NCI-H748 treated with DMSO at 0.1 percent for 48 hours (cell line): ENCODE measurements around the gene LDLRAP1.

Experiments
- DNase-seq: peaks from one replicate; lab custom pipeline; 2025; lab: John Stamatoyannopoulos, UW

The LDLRAP1 gene

DNA sequence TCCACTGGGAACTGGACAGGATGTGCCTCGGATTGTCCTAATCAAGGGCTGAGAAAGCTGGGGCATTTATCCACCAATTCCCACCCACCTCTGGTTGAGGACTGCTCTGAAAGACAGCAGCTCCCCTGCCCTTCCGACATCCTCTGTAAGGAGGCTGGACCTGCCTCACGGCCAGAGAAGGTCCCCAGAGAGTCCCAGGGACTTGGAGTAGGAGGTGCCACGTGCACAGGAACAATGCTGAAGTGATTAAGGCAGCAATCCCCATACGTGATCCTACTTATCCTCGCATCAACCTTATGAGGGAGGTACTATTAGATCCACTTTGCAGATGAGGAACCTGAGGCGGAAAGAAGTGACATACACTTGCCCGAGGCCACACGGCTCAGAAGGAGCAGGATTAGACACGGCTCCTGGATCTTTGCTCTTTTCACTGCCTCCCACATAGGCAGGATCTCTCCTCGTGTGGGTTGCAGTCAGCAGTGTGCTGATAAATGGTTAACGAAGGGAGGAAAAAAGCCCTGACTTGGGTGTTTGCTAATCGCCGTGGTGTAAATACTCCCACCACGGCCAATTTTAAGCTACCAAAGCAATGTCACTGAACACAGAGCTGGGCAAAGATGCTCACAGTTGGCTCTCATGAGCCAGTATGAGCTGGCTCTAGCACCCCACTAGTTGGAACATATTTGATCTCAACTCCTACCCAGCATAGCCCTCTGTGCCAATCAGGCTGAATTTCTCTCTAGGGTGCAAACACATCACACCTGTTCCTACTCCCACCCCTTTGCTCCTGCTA is 18.6 kb upstream of the LDLRAP1 start:
- DNase-seq, result no peak

DNA sequence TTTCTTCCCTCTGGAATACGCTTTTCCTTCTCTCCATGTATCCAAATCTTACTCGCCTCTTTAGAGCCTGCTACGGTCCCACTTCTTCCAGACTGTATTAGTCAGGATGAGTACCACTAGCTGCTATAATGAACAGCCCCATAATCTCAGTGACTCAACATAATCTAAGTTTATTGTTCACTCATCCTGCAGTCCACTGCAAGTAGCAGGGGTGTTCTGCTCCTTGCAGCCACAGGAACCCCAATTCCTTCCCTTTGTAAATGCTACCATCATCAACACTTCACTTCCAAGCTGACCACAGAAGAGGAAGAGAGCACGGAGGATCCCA is 18.1 kb upstream of the LDLRAP1 start:
- no peak for DNase-seq

GRCh38 chr1:25526753-25527152 is 16.7 kb upstream of the LDLRAP1 start:
- DNase-seq, result no peak

- DNase-seq, result no peak
Measured at GRCh38 chr1:25527226-25527846, 16.1 kb upstream of the LDLRAP1 start.

DNA sequence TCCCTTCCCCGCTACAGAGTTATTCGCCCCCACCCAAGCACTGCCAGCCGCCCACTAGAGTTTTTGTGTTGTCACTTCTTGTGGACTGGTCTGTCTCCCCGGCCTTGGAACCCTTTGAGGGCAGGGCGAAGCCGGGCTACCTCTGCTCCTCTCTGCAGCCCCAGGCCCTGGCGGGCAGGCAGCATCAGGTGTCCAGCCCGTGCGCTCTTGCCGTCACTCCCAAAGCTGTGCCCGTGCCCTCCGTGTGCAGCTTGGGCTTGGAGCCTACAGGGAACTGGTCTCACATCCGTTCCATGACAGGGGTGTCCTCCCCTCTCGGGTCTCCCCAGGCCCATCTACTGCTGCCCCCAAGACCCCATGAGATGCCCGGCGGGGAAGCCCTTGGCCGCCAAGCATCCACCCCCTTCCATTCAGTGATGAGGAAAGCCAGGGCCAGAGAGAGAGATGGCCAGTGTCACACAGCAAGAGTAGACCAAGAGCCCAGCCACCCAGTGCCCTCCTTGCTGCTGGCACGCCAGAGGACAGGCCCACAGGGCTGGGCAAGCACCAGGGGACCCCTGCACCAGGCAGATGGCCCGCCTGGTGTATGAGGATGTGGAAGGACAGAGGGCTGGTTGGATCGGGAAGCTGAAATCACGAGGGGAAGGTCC is 15.3 kb upstream of the LDLRAP1 start:
- no peak for DNase-seq

DNA sequence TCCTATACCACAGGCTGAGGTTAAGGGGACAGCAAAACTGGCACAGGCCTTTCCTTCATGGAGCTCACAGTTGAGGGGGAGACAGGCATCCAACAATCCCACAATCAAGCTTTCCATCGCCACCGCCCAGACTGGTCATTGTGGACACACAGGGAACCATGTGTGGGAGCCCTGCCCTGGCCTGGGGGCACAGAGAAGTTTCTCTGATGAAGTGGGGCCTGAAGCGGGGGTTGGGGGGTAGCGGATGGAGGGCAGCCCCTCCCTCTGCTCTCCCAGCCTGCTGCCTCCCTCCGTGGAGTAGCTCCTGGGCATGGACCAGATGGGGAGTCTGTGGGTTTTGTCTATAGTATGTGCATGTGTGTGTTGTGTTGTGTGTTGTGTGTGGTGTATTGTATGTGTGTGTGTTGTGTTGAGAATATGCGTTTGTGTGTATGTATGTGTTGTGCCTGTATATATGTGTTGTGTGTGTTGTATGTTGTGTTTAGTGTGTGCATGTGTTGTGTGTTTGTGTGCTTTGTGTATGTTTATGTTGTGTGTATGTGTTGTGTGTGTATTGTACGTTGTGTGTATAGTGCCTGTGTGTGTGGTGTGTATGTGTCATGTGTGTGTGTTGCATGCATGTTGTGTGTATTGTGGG is 14.4 kb upstream of the LDLRAP1 start:
- no peak for DNase-seq

- DNase-seq, result no peak
Measured at GRCh38 chr1:25529518-25530185, 13.8 kb upstream of the LDLRAP1 start.

- DNase-seq, result no peak
Measured at GRCh38 chr1:25530186-25531081, 13.0 kb upstream of the LDLRAP1 start.

- no peak for DNase-seq
Measured at GRCh38 chr1:25531082-25531461, 12.3 kb upstream of the LDLRAP1 start.

DNA sequence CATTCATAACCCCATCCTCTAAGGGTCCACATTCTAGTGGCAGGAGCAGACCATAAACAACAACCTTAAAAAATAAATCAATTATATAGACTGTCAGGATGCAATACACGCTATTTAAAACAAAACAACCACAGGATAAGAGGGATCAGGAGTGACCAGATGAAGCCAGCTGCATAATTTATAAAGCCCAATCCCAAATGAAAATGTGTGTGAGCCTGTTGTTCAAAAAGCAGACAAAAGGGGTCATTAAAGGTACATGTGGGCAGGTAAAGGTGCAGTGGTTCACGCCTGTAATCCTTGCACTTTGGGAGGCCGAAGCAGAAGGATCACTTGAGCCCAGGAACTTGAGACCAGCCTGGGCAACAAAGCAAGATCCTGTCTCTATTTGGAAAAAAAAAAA is 10.4 kb upstream of the LDLRAP1 start:
- DNase-seq, result no peak

DNA sequence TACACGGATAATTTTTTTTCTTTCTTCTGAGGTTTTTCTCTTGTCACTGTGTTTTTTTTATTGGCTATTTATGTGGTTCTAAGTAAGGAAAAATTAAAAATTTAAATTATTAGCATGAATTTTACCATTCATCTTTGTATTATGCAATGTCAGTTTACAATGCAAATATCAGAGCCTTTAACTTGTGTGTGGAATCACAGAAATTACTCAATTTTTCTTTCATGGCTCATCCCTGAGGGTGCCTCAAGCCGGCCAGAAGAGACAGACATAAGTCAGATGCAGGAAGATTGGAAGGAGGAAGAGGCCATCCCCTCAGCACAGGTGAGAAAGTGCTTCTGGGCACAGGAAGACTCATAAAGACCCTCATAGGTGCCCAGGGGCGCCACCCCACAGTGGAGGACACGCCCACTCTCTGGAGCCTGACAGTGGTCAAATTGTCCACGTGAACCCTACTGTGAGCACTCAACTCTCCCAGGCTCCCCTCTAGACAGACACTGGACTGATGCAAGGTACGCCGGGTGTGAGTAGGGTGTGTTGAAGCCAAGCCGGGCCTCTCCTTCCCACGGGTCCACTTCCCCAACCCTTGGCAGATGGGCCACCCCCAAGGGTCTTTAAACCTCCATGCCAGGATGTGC is 9.5 kb upstream of the LDLRAP1 start:
- DNase-seq, result no peak

GRCh38 chr1:25534410-25534788 is 9.0 kb upstream of the LDLRAP1 start:
- no peak for DNase-seq

DNA sequence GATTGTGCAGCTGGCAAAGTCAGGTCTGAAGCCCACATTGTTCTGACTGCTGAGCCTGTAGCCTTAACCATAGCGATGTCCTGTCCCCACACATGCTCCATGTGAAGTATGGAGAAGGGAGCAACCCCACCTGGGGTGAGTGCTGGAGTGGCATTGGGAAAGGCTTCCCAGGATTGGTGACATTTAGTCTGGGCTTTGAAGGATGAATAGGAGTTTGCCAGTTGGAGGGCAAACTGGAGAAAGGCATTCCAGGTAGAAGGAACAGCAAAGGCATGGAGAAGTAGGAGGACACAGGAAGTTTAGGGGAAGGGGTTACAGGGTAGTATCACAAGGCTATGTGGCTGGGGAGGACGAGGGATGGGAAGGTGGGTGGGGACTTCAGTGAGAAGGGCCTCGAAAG is 7.3 kb upstream of the LDLRAP1 start:
- DNase-seq, result no peak

DNA sequence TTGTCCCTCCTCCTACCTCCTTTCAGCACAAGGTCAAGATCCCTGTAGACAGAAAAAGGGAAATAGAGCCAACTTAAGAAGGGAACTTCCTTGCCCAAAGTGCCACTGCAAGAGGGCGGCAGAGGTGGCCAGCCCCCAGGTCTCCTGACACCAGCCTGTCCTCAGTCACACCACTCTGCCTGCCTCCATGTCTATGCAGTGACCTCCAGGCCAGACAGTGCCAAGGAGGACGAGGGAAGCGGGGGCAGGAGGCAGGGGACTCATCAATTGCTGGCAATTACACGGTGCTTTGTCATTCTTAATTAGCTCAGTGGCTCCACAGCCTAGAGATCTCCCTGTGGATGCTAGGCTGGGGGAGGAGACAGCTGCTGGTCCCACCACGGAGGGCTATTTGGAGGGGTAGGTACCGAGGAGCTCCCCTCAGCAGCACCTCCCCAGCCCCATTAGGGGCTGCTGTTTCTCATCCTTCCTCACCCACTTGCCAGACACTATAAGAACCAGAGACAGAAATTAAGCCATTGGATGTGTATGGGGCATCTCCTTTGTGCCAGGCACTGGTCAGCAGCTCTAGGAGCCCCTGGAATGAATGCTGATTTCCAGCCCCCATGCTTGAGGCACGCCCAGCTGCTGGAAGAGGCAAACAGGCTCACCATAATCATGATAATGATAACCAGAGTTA is 6.1 kb upstream of the LDLRAP1 start:
- DNase-seq, result no peak

- DNase-seq, result no peak
Measured at GRCh38 chr1:25538191-25538767, 5.1 kb upstream of the LDLRAP1 start.

- no peak for DNase-seq
Measured at GRCh38 chr1:25540750-25541342, 2.6 kb upstream of the LDLRAP1 start.

GRCh38 chr1:25541425-25541824 is 2.0 kb upstream of the LDLRAP1 start:
- no peak for DNase-seq

- DNase-seq, result no peak
Measured at GRCh38 chr1:25541889-25542658, 1.3 kb upstream of the LDLRAP1 start.

DNA sequence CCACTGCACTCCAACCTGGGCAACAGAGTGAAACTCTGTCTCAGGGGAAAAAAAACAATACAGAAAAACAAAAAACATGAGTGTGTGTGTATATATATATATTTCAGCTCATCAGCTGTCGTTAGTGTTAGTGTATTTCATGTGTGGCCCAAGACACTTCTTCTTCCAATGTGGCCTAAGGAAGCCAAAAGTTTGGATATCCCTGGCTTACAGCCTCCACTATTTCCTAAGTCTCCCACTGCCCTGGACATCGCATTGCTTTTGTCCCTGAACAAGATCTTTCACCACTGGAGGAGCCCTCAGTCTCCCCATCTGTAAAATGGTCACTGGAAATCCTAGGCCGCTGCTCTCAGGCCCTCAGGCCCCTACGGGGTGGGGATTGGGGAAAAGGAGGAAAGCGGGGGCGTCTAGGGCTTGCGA is 391 bp upstream of the LDLRAP1 start:
- no peak for DNase-seq
